ENCODE measurements around the gene EPN2. TPM values are rescaled to one million over a fixed set of nuclear protein-coding genes. Genes with fewer than 3 reads are reported as not detected.

The EPN2 gene
- total and polyA plus RNA-seq, 10 of the 15 experiments (the other 5 are each of a cell fraction or from before 2014, with no cell fraction given): 0.26 to 8.4 (median 4.7) TPM

GRCh38 chr17:19325542-19325941 lies 88.4 kb downstream of the EPN2 start:
- TF ChIP-seq ETV6 (conservative IDR thresholded peaks at IDR 0.05 in 1 of 2, IDR thresholded peaks at IDR 0.05 in 1 of 2; ENCODE audit: borderline replicate concordance in 1 of 2, low read depth in 1 of 2) (no peak), EZH2 (IDR thresholded peaks at IDR 0.05; ENCODE audit: borderline replicate concordance, control insufficient read depth, low read depth, low read length) (no peak), KLF5 (IDR thresholded peaks at IDR 0.05; ENCODE audit: partially characterized antibody) (no peak)
- TF ChIP-seq, protein P1, sequence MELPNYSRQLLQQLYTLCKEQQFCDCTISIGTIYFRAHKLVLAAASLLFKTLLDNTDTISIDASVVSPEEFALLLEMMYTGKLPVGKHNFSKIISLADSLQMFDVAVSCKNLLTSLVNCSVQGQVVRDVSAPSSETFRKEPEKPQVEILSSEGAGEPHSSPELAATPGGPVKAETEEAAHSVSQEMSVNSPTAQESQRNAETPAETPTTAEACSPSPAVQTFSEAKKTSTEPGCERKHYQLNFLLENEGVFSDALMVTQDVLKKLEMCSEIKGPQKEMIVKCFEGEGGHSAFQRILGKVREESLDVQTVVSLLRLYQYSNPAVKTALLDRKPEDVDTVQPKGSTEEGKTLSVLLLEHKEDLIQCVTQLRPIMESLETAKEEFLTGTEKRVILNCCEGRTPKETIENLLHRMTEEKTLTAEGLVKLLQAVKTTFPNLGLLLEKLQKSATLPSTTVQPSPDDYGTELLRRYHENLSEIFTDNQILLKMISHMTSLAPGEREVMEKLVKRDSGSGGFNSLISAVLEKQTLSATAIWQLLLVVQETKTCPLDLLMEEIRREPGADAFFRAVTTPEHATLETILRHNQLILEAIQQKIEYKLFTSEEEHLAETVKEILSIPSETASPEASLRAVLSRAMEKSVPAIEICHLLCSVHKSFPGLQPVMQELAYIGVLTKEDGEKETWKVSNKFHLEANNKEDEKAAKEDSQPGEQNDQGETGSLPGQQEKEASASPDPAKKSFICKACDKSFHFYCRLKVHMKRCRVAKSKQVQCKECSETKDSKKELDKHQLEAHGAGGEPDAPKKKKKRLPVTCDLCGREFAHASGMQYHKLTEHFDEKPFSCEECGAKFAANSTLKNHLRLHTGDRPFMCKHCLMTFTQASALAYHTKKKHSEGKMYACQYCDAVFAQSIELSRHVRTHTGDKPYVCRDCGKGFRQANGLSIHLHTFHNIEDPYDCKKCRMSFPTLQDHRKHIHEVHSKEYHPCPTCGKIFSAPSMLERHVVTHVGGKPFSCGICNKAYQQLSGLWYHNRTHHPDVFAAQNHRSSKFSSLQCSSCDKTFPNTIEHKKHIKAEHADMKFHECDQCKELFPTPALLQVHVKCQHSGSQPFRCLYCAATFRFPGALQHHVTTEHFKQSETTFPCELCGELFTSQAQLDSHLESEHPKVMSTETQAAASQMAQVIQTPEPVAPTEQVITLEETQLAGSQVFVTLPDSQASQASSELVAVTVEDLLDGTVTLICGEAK (IDR thresholded peaks at IDR 0.05; ENCODE audit: borderline replicate concordance): no peak
- RAD21 ChIA-PET (ENCODE audit: unreplicated experiment): no interaction called here
- no peak overlapping the region for H3K4me3 ChIP-seq
- CTCF ChIA-PET: no interaction called here
- H3K9me3 ChIP-seq (replicated peaks; ENCODE audit: control insufficient read depth, insufficient read depth, low read length): no peaks in the 10 kb centered on the region
- in situ Hi-C loops (cut with MboI) (no loop called here), intact Hi-C loops (cut with micrococcal nuclease; ENCODE audit: unreplicated experiment) (no loop called here)
- no peaks in the 10 kb centered on the region for H3K79me2 ChIP-seq (ENCODE audit: control insufficient read depth, insufficient read depth, low read length)
- no TSS peak for BruUV-seq (replicated peaks)
- POLR2A ChIA-PET: no interaction called here
- H4K20me1 ChIP-seq (ENCODE audit: control insufficient read depth, insufficient read depth): no peaks in the 10 kb centered on the region
- H2AFZ ChIP-seq (ENCODE audit: control insufficient read depth, low read depth, low read length): no peak overlapping the region
- no peak overlapping the region for H3K9ac ChIP-seq (ENCODE audit: control insufficient read depth, insufficient read depth, low read length)
- SMC1A ChIA-PET (ENCODE audit: uncharacterized antibody, unreplicated experiment): no interaction called here
- FAIRE-seq (no peak), DNase-seq (ENCODE audit: low read depth, low spot score) (no peak), ATAC-seq (no peak)
- no peaks in the 10 kb centered on the region; a peak in 2 of 4 replicates for H3K27me3 ChIP-seq (replicated peaks in 1 of 2; ENCODE audit: control insufficient read depth in 2 of 2, insufficient read depth in 2 of 2, low read length in 1 of 2)
- H3K36me3 ChIP-seq (ENCODE audit: control insufficient read depth in 2 of 2, insufficient read depth in 2 of 2, low read length in 1 of 2): no peaks in the 10 kb centered on the region
- no peak overlapping the region for H3K27ac ChIP-seq (ENCODE audit: control insufficient read depth, insufficient read depth)
- no peak overlapping the region for H3K4me2 ChIP-seq (ENCODE audit: control insufficient read depth, insufficient read depth)
- no peaks in the 10 kb centered on the region for H3K4me1 ChIP-seq (ENCODE audit: control insufficient read depth, insufficient read depth, low read length)

All from GM12878 (cell line).